ENCODE results near the gene L3MBTL2. TPM values are rescaled to one million over a fixed set of nuclear protein-coding genes. Genes with fewer than 3 reads are reported as not detected.

Gene L3MBTL2
- total and polyA plus RNA-seq, 2 of the 13 experiments (the other 11 are each of a cell fraction or from before 2014, with no cell fraction given): 13.8 to 33.7 TPM

GRCh38 chr22:41197038-41197972 lies 7.8 kb upstream of the L3MBTL2 start (continued):
- TF ChIP-seq NFE2 (CRISPR knock-in tag; IDR thresholded peaks at IDR 0.05): no peak
- TF ChIP-seq ZNF614 (CRISPR knock-in tag; IDR thresholded peaks at IDR 0.05; ENCODE audit: borderline replicate concordance): no peak
- no peak for TF ChIP-seq ZNF577 (CRISPR knock-in tag; IDR thresholded peaks at IDR 0.05; ENCODE audit: borderline replicate concordance, low read depth)
- no peak for TF ChIP-seq MED13 (CRISPR knock-in tag; IDR thresholded peaks at IDR 0.05)
- 0 out of 2 replicates have a peak, but pooled peaks have one; percentile 44 for TF ChIP-seq SRY (CRISPR knock-in tag; IDR thresholded peaks at IDR 0.05)
- no peak for TF ChIP-seq MAFG (CRISPR knock-in tag; IDR thresholded peaks at IDR 0.05)
- no peak for TF ChIP-seq NFIB (CRISPR knock-in tag; IDR thresholded peaks at IDR 0.05; ENCODE audit: borderline replicate concordance)
- no peak for TF ChIP-seq ZNF101 (CRISPR knock-in tag; IDR thresholded peaks at IDR 0.05; ENCODE audit: borderline replicate concordance, low read depth)
- TF ChIP-seq SAFB2 (CRISPR knock-in tag; IDR thresholded peaks at IDR 0.05; ENCODE audit: borderline replicate concordance, low read depth): no peak
- peak; percentile 60; the same call in 1 of the 2 replicates for TF ChIP-seq ZNF792 (CRISPR knock-in tag; IDR thresholded peaks at IDR 0.05)
- TF ChIP-seq TARDBP (CRISPR knock-in tag; IDR thresholded peaks at IDR 0.05): peak; percentile 7; the same call in 1 of the 2 replicates
- TF ChIP-seq ZNF383 (CRISPR knock-in tag; IDR thresholded peaks at IDR 0.05; ENCODE audit: borderline replicate concordance): no peak
- no peak for TF ChIP-seq CEBPG (CRISPR knock-in tag; IDR thresholded peaks at IDR 0.05)
- TF ChIP-seq ZNF264 (CRISPR knock-in tag; IDR thresholded peaks at IDR 0.05): no peak
- TF ChIP-seq ZNF780A (CRISPR knock-in tag; IDR thresholded peaks at IDR 0.05): no peak
- TF ChIP-seq RAD51 (IDR thresholded peaks at IDR 0.05; ENCODE audit: borderline replicate concordance): peak; percentile 86
- TF ChIP-seq CERS6 (CRISPR knock-in tag; IDR thresholded peaks at IDR 0.05): no peak
- TF ChIP-seq HOXA3 (CRISPR knock-in tag; IDR thresholded peaks at IDR 0.05): no peak
- no peak for TF ChIP-seq ZNF20 (CRISPR knock-in tag; IDR thresholded peaks at IDR 0.05)
- TF ChIP-seq ZFP90 (CRISPR knock-in tag; IDR thresholded peaks at IDR 0.05; ENCODE audit: borderline replicate concordance): no peak
- no peak for TF ChIP-seq THAP8 (CRISPR knock-in tag; IDR thresholded peaks at IDR 0.05; ENCODE audit: borderline replicate concordance)
- TF ChIP-seq ZHX1 (CRISPR knock-in tag; IDR thresholded peaks at IDR 0.05; ENCODE audit: low read depth): no peak; the same call in 1 of the 2 replicates
- no peak for TF ChIP-seq DNMT1 (CRISPR knock-in tag; IDR thresholded peaks at IDR 0.05)
- peak; percentile 12; the same call in 1 of the 2 replicates for TF ChIP-seq MXD4 (CRISPR knock-in tag; IDR thresholded peaks at IDR 0.05)
- TF ChIP-seq ZNF784 (CRISPR knock-in tag; IDR thresholded peaks at IDR 0.05; ENCODE audit: borderline replicate concordance): no peak; the same call in 1 of the 2 replicates
- no peak for TF ChIP-seq ZNF274 (CRISPR knock-in tag; IDR thresholded peaks at IDR 0.05)
